ENCODE data around the gene PDE5A.

- TF ChIP-seq CTCF (IDR thresholded peaks at IDR 0.05 in 2 of 3, conservative IDR thresholded peaks at IDR 0.05 in 1 of 3; ENCODE audit: borderline replicate concordance in 1 of 3, insufficient read depth in 1 of 3, low read depth in 2 of 3, low read length in 2 of 3) (no peak), POLR2AphosphoS5 (IDR thresholded peaks at IDR 0.05; ENCODE audit: low read depth, low read length) (no peak), SRF (IDR thresholded peaks at IDR 0.05; ENCODE audit: low read depth) (no peak), YY1 (IDR thresholded peaks at IDR 0.05; ENCODE audit: extremely low read depth, insufficient replicate concordance, low read depth, low read length) (no peak), REST (IDR thresholded peaks at IDR 0.05; ENCODE audit: low read depth) (no peak), EZH2 (IDR thresholded peaks at IDR 0.05) (no peak), TCF7L2 (IDR thresholded peaks at IDR 0.05; ENCODE audit: borderline replicate concordance, extremely low read depth, insufficient read depth, insufficient read length) (no peak), SP1 (IDR thresholded peaks at IDR 0.05; ENCODE audit: low read depth) (no peak)
Measured at GRCh38 chr4:119592830-119593229, 35.8 kb downstream of the PDE5A start.
